Measurements from ENCODE around the gene PEX3.

DNA sequence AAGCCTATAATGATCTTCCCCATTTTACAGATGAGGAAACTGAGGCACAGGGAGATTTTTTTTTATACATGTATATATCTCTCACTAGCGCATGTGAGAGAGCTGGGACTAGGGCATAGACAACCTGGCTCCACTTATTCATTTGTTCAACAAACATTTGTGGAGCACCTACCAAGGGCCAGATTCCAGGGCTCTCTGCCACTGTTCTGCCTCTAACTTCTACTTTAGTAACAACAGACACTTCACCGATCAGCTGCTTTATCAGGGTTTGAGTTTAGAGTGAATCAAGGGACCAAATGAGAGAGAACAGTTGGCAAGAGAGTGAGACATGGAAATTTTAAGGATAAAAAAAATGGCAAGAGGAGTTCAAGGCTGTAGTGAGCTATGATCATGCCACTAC is 7.5 kb upstream of the PEX3 start:
- TF ChIP-seq, protein P1, sequence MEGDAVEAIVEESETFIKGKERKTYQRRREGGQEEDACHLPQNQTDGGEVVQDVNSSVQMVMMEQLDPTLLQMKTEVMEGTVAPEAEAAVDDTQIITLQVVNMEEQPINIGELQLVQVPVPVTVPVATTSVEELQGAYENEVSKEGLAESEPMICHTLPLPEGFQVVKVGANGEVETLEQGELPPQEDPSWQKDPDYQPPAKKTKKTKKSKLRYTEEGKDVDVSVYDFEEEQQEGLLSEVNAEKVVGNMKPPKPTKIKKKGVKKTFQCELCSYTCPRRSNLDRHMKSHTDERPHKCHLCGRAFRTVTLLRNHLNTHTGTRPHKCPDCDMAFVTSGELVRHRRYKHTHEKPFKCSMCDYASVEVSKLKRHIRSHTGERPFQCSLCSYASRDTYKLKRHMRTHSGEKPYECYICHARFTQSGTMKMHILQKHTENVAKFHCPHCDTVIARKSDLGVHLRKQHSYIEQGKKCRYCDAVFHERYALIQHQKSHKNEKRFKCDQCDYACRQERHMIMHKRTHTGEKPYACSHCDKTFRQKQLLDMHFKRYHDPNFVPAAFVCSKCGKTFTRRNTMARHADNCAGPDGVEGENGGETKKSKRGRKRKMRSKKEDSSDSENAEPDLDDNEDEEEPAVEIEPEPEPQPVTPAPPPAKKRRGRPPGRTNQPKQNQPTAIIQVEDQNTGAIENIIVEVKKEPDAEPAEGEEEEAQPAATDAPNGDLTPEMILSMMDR (IDR thresholded peaks at IDR 0.05; ENCODE audit: low read depth, low read length), result no peak
- TF ChIP-seq POLR2A (IDR thresholded peaks at IDR 0.05; ENCODE audit: extremely low read depth, insufficient read length) (no peak), MYC (IDR thresholded peaks at IDR 0.05; ENCODE audit: low read depth, low read length) (no peak)
- TF ChIP-seq, protein P2, sequence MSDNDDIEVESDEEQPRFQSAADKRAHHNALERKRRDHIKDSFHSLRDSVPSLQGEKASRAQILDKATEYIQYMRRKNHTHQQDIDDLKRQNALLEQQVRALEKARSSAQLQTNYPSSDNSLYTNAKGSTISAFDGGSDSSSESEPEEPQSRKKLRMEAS (IDR thresholded peaks at IDR 0.05; ENCODE audit: low read depth, low read length), result no peak
